ENCODE results near the gene NAIP.
"Not testable (repeated sequence)": the region's sequence is repeated elsewhere in the genome, so short reads cannot be mapped to it uniquely, and the experiment has no call there.

The NAIP gene, protein sequence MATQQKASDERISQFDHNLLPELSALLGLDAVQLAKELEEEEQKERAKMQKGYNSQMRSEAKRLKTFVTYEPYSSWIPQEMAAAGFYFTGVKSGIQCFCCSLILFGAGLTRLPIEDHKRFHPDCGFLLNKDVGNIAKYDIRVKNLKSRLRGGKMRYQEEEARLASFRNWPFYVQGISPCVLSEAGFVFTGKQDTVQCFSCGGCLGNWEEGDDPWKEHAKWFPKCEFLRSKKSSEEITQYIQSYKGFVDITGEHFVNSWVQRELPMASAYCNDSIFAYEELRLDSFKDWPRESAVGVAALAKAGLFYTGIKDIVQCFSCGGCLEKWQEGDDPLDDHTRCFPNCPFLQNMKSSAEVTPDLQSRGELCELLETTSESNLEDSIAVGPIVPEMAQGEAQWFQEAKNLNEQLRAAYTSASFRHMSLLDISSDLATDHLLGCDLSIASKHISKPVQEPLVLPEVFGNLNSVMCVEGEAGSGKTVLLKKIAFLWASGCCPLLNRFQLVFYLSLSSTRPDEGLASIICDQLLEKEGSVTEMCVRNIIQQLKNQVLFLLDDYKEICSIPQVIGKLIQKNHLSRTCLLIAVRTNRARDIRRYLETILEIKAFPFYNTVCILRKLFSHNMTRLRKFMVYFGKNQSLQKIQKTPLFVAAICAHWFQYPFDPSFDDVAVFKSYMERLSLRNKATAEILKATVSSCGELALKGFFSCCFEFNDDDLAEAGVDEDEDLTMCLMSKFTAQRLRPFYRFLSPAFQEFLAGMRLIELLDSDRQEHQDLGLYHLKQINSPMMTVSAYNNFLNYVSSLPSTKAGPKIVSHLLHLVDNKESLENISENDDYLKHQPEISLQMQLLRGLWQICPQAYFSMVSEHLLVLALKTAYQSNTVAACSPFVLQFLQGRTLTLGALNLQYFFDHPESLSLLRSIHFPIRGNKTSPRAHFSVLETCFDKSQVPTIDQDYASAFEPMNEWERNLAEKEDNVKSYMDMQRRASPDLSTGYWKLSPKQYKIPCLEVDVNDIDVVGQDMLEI (N-terminal part only)

GRCh38 chr5:71025289-71025953 is at the start of gene NAIP:
Gene NAIP (minus strand): TSS chr5:71025339. CDS start chr5:71012915, 12,424 bp downstream.
- DNase-seq = not testable (repeated sequence)

- not testable (repeated sequence) for DNase-seq
Measured at GRCh38 chr5:71067262-71067928, 42.3 kb upstream of the NAIP start, which contains the start of gene GTF2H2. Gene GTF2H2 (minus strand): TSS chr5:71067676. CDS start chr5:71062763, 4,913 bp downstream.

- DNase-seq = not testable (repeated sequence)
Measured at GRCh38 chr5:71061322-71061721, 36.2 kb upstream of the NAIP start.

DNA sequence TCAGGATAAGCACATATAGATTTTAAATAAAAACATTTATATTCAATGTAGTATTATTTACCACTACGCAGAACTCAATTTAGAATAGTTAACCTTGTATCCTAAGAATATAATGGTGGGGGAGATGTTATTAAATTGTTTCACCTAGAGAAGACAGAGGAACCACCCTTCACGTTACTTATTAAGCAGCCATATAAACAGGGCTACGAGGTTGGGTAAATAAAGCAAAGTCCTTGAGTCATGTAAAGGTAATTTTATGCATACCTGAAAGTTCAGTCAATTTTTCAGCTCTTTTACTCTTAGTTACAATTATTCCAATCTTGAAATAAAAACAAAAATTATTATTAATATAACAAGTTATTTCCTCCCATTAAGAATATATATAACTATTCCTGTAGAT is 34.3 kb upstream of the NAIP start:
- not testable (repeated sequence) for DNase-seq

- not testable (repeated sequence) for DNase-seq
Measured at GRCh38 chr5:71044808-71045207, 19.7 kb upstream of the NAIP start.

DNA sequence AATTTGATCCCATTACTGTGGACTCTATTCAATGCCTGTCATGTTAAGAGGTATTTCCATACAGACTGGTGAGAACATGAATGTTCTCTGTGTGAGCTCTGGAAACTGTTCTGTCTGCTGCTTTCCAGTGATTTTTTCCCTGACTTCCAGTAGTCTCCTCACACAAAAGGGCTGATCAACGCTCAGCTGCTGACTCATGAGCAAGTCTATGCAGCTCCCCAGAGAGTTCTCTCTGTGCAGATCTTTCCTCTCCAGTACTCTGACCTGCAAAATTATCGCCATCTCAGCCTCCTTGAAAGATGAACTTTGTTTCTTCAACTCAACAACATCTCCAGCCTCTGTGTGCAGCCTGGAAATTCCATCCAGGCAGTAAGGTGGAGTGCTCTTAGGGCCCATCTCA is 19.0 kb upstream of the NAIP start:
- not testable (repeated sequence) for DNase-seq

- not testable (repeated sequence) for DNase-seq
Measured at GRCh38 chr5:71031046-71031776, 6.1 kb upstream of the NAIP start.

GRCh38 chr5:71020643-71021042 is 4.5 kb downstream of the NAIP start:
- not testable (repeated sequence) for DNase-seq

DNA sequence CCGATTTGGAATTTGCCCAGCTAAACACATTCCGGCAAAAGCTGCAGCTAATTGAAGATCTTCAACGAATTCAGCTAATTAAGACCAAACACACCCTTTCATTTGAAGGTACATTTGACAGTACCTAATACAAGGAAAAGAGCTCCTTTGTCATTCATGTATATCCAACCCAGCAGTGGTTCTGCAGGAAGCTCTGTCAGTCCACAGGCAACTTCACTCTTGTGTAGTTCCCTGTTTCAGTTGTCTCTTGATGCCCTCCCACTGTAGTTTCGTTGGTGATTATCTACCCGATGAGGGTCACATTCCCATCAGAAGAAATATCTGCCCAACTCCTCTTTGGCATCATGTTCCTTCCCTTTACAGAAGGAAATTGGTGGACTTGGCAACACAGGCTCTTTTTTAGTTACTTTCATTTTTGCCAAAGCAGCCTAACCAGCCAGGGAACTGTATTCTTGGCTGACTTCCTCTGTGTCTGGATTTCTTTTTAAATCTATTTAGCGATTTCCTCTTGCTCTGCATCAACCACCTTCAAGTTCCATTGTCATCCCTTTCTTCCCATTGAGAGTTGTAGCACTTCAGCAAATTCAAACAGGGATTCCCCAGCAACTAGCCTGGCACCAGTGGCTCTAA is 6.6 kb downstream of the NAIP start:
- DNase-seq = not testable (repeated sequence)

- DNase-seq = no peak
Measured at GRCh38 chr5:71014176-71014575, 11.0 kb downstream of the NAIP start.

- DNase-seq = no peak
Measured at GRCh38 chr5:71013575-71013974, 11.6 kb downstream of the NAIP start.

GRCh38 chr5:71011194-71011792 is 13.8 kb downstream of the NAIP start:
- no peak for DNase-seq

- DNase-seq = not testable (repeated sequence)
Measured at GRCh38 chr5:71006983-71007382, 18.2 kb downstream of the NAIP start.

DNA sequence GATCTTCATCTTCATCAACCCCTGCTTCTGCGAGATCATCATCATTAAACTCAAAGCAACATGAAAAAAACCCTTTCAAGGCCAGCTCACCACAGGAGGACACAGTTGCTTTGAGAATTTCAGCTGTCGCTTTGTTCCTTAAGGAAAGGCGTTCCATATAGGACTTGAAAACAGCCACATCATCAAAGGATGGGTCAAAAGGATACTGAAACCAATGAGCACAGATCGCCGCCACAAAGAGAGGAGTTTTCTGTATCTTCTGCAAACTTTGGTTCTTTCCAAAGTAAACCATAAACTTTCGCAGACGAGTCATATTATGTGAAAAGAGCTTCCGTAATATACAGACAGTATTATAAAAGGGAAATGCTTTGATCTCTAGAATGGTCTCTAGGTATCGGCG is 40.3 kb downstream of the NAIP start:
- not testable (repeated sequence) for DNase-seq

GRCh38 chr5:70967220-70967619 is 57.9 kb downstream of the NAIP start:
- DNase-seq = not testable (repeated sequence)

GRCh38 chr5:70964531-70964930 is 60.6 kb downstream of the NAIP start:
- DNase-seq = not testable (repeated sequence)

DNA sequence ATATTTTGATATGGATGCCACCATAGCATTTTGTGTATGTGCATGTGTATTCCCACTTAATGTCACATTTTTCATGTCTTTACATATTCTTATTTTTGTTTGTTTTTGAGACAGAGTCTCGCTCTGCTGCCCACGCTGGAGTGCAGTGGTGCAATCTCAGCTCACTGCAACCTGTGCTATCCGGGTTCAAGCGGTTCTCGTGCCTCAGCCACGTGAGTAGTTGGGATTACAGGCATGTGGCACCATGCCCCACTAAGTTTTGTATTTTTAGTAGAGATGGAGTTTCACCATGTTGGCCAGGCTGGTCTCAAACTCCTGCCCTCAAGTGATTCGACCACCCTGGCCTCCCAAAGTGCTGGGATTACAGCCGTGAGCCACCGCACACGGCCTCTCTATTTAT is 72.1 kb downstream of the NAIP start:
- not testable (repeated sequence) for DNase-seq

GRCh38 chr5:70932560-70932959 is 92.6 kb downstream of the NAIP start:
- not testable (repeated sequence) for DNase-seq

GRCh38 chr5:70931709-70932368 is 93.3 kb downstream of the NAIP start:
- DNase-seq = not testable (repeated sequence)
